Small intestine (tissue), 7 donors: Measurements from ENCODE around the gene APOF. TPM values are rescaled to one million over a fixed set of nuclear protein-coding genes. Genes with fewer than 3 reads are reported as not detected.
"Not testable (repeated sequence)": the region's sequence is repeated elsewhere in the genome, so short reads cannot be mapped to it uniquely, and the experiment has no call there.

ENCODE experiments used
- DNase-seq, 2 donors: peaks; one replicate each; pipeline versions ENCODE4 v3.0.0 to v3.0.0-alpha.2; 2013
- FAIRE-seq: peaks from 2 replicates; lab custom pipeline; 2012; peaks lifted over from hg19 to GRCh38; lab: Jason Lieb, UNC
- H3K27ac ChIP-seq, 3 donors: one replicate each; pipeline ENCODE4 v1.5.1; 2013; ENCODE audit warnings: low read length in 2 of 3, mild to moderate bottlenecking in 2 of 3, control low read depth in 1 of 3, inconsistent platforms in 1 of 3, low read depth in 1 of 3, moderate library complexity in 1 of 3
- H3K27me3 ChIP-seq, 3 donors: one replicate each; pipeline ENCODE4 v1.6.1; 2013; ENCODE audit warnings: low read length in 3 of 3, inconsistent platforms in 1 of 3; ENCODE audit not compliant: control insufficient read depth in 3 of 3, insufficient read depth in 3 of 3
- H3K36me3 ChIP-seq, 3 donors: one replicate each; pipeline ENCODE4 v1.6.1; 2013; ENCODE audit warnings: low read length in 3 of 3, inconsistent platforms in 1 of 3, low read depth in 1 of 3, mild to moderate bottlenecking in 1 of 3, moderate library complexity in 1 of 3; ENCODE audit not compliant: control insufficient read depth in 3 of 3, insufficient read depth in 2 of 3
- H3K4me1 ChIP-seq, 3 donors: one replicate each; pipeline ENCODE4 v1.6.1; 2013; ENCODE audit warnings: low read length in 2 of 3, inconsistent platforms in 1 of 3, low read depth in 1 of 3, mild to moderate bottlenecking in 1 of 3, moderate library complexity in 1 of 3; ENCODE audit not compliant: control insufficient read depth in 3 of 3, insufficient read depth in 2 of 3
- H3K4me3 ChIP-seq, 3 donors: one replicate each; pipeline ENCODE4 v1.5.1; 2013; ENCODE audit warnings: low read length in 3 of 3, control low read depth in 1 of 3, inconsistent platforms in 1 of 3, low read depth in 1 of 3, mild to moderate bottlenecking in 1 of 3, moderate library complexity in 1 of 3
- H3K9me3 ChIP-seq, 2 donors: one replicate each; pipeline ENCODE4 v1.6.1; 2013; ENCODE audit warnings: low read depth in 1 of 2, low read length in 1 of 2; ENCODE audit not compliant: control insufficient read depth in 2 of 2, insufficient read depth in 1 of 2
- WGBS, 3 donors: extraction: QIAGEN DNeasy Blood & Tissue Kit; methylation state at CpG; one replicate each; pipeline ENCODE4 v1.1.7; 2013; 5-methylcytosine and 5-hydroxymethylcytosine counted together
- polyA plus RNA-seq, 4 donors: library from polyadenylated mRNA; stranded (reverse) in 3 of 4; unstranded in 1 of 4; fragments of 200-250 nt in 3 of 4; fragments of 120-200 nt in 1 of 4; gene quantifications; one replicate each; pipeline versions ENCODE4 v1.2.1 to v1.2.3, GENCODE V29; 2013
- donor health status: healthy with polysubstance abuse.
- donor health status: control.
- donor health status: control.
- donor health status: Bipolar disorder and iron deficiency.
- donor health status: healthy.

APOF gene
- polyA plus RNA-seq, 4 donors: 0.19 TPM; not detected in 3

GRCh38 chr12:56399466-56399865, 36.8 kb upstream of the APOF start:
- not testable (repeated sequence) for H3K27ac ChIP-seq, H3K27me3 ChIP-seq, FAIRE-seq, H3K4me3 ChIP-seq, H3K4me1 ChIP-seq, DNase-seq, H3K36me3 ChIP-seq
- WGBS, 3 donors: 91 to 95% (median 94%) methylated on average over 3 of the region's 3 CpGs
- H3K9me3 ChIP-seq: peaks cover 0 to 15% of the 10 kb centered on the region in 2 donors

DNA sequence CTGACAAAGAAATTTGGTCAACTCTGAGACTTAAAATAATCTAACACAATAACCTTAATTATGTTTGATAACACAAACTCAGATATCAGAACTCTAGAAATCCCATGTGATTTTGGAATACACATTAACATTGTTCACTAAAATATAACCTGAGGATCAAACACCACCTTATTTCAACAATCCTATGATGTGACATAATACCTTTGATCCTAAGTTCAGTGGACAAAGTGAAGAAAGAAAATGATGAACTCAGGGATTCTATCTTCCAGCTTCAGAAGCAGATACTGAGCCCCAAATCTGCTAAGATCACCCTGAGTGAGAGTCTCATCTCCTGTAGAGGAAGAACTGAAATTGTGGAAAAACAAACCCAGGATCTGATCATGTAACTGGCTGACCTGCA, 35.7 kb upstream of the APOF start:
- no peaks in the 10 kb centered on the region for H3K36me3 ChIP-seq
- no peak overlapping the region for H3K4me3 ChIP-seq
- peaks cover 0 to 15% of the 10 kb centered on the region in 2 donors for H3K9me3 ChIP-seq
- no peaks in the 10 kb centered on the region for H3K27me3 ChIP-seq
- H3K4me1 ChIP-seq: no peaks in the 10 kb centered on the region
- no peak overlapping the region for H3K27ac ChIP-seq
- no peak for FAIRE-seq
- DNase-seq: no peak

DNA sequence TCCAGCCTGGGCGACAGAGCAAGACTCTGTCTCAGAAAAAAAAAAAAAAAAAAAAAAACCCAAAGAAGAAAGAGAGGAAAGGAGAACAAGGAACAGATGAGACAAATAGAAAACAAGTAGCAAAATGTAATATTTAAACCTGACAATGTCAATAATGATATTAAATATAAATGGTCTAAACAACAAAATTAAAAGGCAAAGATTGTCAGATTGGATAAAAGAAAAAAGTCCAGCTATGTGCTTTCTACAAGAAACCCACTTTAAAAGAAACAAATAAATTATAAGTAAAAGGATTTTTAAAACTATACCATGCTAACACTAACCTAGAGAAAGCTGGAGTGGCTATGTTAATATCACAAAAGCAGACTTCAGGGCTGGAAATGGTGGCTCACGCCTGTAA, 29.7 kb upstream of the APOF start:
- Histone ChIP-seq H3K4me1 (peaks cover 0 to 13% (median 0%) of the 10 kb centered on the region in 3 donors), H3K27me3 (no peaks in the 10 kb centered on the region), H3K4me3 (no peak overlapping the region), H3K27ac (no peak overlapping the region), H3K36me3 (no peaks in the 10 kb centered on the region), H3K9me3 (peaks cover 0 to 6% of the 10 kb centered on the region in 2 donors)
- WGBS, 3 donors: 99 to 100% (median 100%) methylated on average over 1 to 2 of the region's 2 CpGs
- DNase-seq (no peak), FAIRE-seq (no peak)

- FAIRE-seq: no peak
- WGBS, 3 donors: 92 to 100% (median 100%) methylated on average over 1 of the region's 1 CpG
- Histone ChIP-seq H3K4me3 (no peak overlapping the region), H3K27ac (no peak overlapping the region), H3K36me3 (no peaks in the 10 kb centered on the region), H3K27me3 (no peaks in the 10 kb centered on the region), H3K4me1 (peaks cover 0 to 13% (median 0%) of the 10 kb centered on the region in 3 donors), H3K9me3 (peaks cover 0 to 6% of the 10 kb centered on the region in 2 donors)
- no peak for DNase-seq
These were observed 29.1 kb upstream of the APOF start for GRCh38 chr12:56391721-56392120.

DNA sequence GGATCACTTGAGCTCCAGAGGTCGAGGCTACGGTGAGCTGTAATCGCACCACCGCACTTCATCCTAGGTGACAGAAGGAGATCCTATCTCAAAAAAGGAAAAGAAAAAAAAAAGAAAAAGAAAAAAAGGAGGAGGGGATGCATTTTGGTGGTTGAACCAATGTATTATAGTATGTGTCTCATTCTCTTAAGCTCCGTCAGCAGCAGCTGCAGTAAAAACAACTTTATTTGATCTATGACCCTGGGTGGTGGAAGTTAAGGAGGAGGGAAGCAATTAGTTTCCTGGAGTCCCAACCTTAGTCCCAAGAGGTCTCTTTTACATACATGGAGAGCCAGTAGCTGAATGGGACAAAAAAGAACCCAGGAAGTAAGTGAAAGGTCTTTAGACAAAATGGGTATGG, 26.8 kb upstream of the APOF start:
- Histone ChIP-seq H3K9me3 (peaks cover 0 to 6% of the 10 kb centered on the region in 2 donors), H3K4me3 (no peak overlapping the region), H3K36me3 (no peaks in the 10 kb centered on the region), H3K4me1 (peaks cover 0 to 13% (median 0%) of the 10 kb centered on the region in 3 donors), H3K27me3 (no peaks in the 10 kb centered on the region), H3K27ac (peak overlapping the region in 1 of 3 donors; percentile 68)
- WGBS, 3 donors: 20 to 64% (median 45%) methylated on average over 5 of the region's 5 CpGs
- FAIRE-seq (no peak), DNase-seq (peak; percentile 54 to 70)

- no peaks in the 10 kb centered on the region for H3K36me3 ChIP-seq
- H3K9me3 ChIP-seq: peaks cover 0 to 2% of the 10 kb centered on the region in 2 donors
- 54 to 72% (median 72%) methylated on average over 7 of the region's 7 CpGs for WGBS, 3 donors
- H3K27ac ChIP-seq: no peak overlapping the region
- H3K4me1 ChIP-seq: peaks cover 0 to 13% (median 0%) of the 10 kb centered on the region in 3 donors
- peaks cover 0 to 3% (median 0%) of the 10 kb centered on the region in 3 donors for H3K27me3 ChIP-seq
- no peak overlapping the region for H3K4me3 ChIP-seq
- no peak for FAIRE-seq
- DNase-seq: no peak
These were observed 24.6 kb upstream of the APOF start for GRCh38 chr12:56387152-56387736.

- 90 to 97% (median 96%) methylated on average over 1 of the region's 1 CpG for WGBS, 3 donors
- peak; percentile 47 to 56 for DNase-seq
- no peak overlapping the region for H3K4me3 ChIP-seq
These were observed 23.2 kb upstream of the APOF start for GRCh38 chr12:56385873-56386272.

GRCh38 chr12:56382611-56383010, 20.0 kb upstream of the APOF start:
- Histone ChIP-seq H3K27ac (no peak overlapping the region), H3K27me3 (peaks cover 0 to 3% (median 0%) of the 10 kb centered on the region in 3 donors), H3K4me3 (no peak overlapping the region), H3K36me3 (no peaks in the 10 kb centered on the region), H3K4me1 (no peaks in the 10 kb centered on the region), H3K9me3 (no peaks in the 10 kb centered on the region)
- 84 to 91% (median 85%) methylated on average over 16 of the region's 16 CpGs for WGBS, 3 donors
- FAIRE-seq: no peak
- DNase-seq: no peak

More at GRCh38 chr12:56385873-56386272, 23.2 kb upstream of the APOF start:
- Histone ChIP-seq H3K36me3 (no peaks in the 10 kb centered on the region), H3K27ac (no peak overlapping the region), H3K4me1 (peaks cover 0 to 13% (median 0%) of the 10 kb centered on the region in 3 donors), H3K9me3 (no peaks in the 10 kb centered on the region), H3K27me3 (peaks cover 0 to 3% (median 0%) of the 10 kb centered on the region in 3 donors)
- FAIRE-seq: no peak

DNA sequence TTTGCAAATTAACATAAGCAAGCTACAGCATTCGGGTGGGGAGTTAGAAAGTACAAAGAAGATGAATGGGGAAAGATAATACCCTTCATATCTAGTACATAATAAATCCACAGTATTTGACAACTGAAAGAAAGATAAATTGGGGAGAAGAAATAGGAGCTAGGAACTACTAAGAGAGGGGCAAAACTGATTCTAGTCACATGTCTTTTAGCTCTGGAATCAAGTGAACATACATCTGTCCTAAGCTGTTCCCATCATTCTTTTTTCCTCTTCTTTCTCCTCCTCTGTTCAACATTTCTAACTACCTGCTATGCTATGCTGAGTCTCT, 15.3 kb upstream of the APOF start:
- Histone ChIP-seq H3K27ac (no peak overlapping the region), H3K27me3 (no peaks in the 10 kb centered on the region), H3K9me3 (no peaks in the 10 kb centered on the region), H3K4me3 (no peak overlapping the region), H3K4me1 (peaks cover 0 to 9% (median 0%) of the 10 kb centered on the region in 3 donors), H3K36me3 (no peaks in the 10 kb centered on the region)
- FAIRE-seq: no peak
- no peak for DNase-seq
- WGBS, 3 donors: 19 to 41% (median 38%) methylated on average over 1 of the region's 1 CpG
